Kidney (tissue), 14 donors: ENCODE data around the gene CSNK1G3. TPM values are rescaled to one million over a fixed set of nuclear protein-coding genes. Genes with fewer than 3 reads are reported as not detected.

Experiments
- DNase-seq, 5 donors: peaks; one replicate each; pipeline ENCODE4 v3.0.0-alpha.2; 2013 to 2020
- FAIRE-seq: peaks from 2 replicates; lab custom pipeline; 2012; peaks lifted over from hg19 to GRCh38; lab: Jason Lieb, UNC
- H3K27ac ChIP-seq, 2 donors: one replicate each; pipeline ENCODE4 v1.7.0; 2013; ENCODE audit warnings: low read depth in 2 of 2, low read length in 2 of 2, inconsistent platforms in 1 of 2
- H3K27me3 ChIP-seq: one replicate; pipeline ENCODE4 v1.7.1; 2013; ENCODE audit warnings: low read length, inconsistent platforms; ENCODE audit not compliant: control insufficient read depth, insufficient read depth
- H3K36me3 ChIP-seq, 3 donors: one replicate each; pipeline versions ENCODE4 v1.7.0 to v1.7.1; 2013; ENCODE audit warnings: low read length in 3 of 3, control low read depth in 1 of 3, inconsistent platforms in 1 of 3; ENCODE audit not compliant: insufficient read depth in 3 of 3, control insufficient read depth in 2 of 3
- H3K4me1 ChIP-seq, 3 donors: one replicate each; pipeline versions ENCODE4 v1.7.0 to v1.7.1; 2013; ENCODE audit warnings: low read length in 3 of 3, inconsistent platforms in 1 of 3, low read depth in 1 of 3; ENCODE audit not compliant: control insufficient read depth in 2 of 3, insufficient read depth in 2 of 3
- H3K4me3 ChIP-seq, 3 donors: one replicate each; pipeline versions ENCODE4 v1.7.0 to v1.8.1; 2013; ENCODE audit warnings: low read length in 3 of 3, control low read depth in 1 of 3, inconsistent platforms in 1 of 3
- H3K9ac ChIP-seq, 3 donors: one replicate each; pipeline versions ENCODE4 v1.7.0 to v1.7.1; 2013; ENCODE audit warnings: low read length in 3 of 3, control low read depth in 1 of 3, inconsistent platforms in 1 of 3
- H3K9me3 ChIP-seq, 3 donors: one replicate each; pipeline versions ENCODE4 v1.7.0 to v1.7.1; 2013; ENCODE audit warnings: low read length in 3 of 3, control low read depth in 1 of 3, inconsistent platforms in 1 of 3; ENCODE audit not compliant: control insufficient read depth in 2 of 3, insufficient read depth in 1 of 3
- CTCF ChIP-seq: IDR thresholded peaks from 3 replicates; pipeline ENCODE4 v1.5.1; 2012; ENCODE audit warnings: mild to moderate bottlenecking, moderate library complexity, borderline replicate concordance; ENCODE audit not compliant: insufficient read depth; ENCODE audit errors: extremely low read depth
- intact Hi-C: fragments of 100-400 bp; cut with DNase I; formaldehyde crosslinking; loops from one replicate; pipeline ENCODE4 v1.11.1; 2022
- polyA plus RNA-seq: library from polyadenylated mRNA; stranded (reverse); fragments of 350-450 nt; fragmentation: Illumina TruSeq; extraction: RNeasy Lipid Tissue Mini Kit (QIAGEN cat#74804); gene quantifications from one replicate; pipeline ENCODE4 v1.2.3, GENCODE V29; 2014; ENCODE audit warnings: low read depth, low replicate concordance; ENCODE audit not compliant: insufficient read depth
- total RNA-seq: library from RNA; stranded (reverse); fragmentation: NEBNext Ultra II Directional; extraction: Animal tissue kit (Norgen Biotek cat#: 25700); gene quantifications from one replicate; pipeline ENCODE4 v1.2.1, GENCODE V29; 2021
- donor health status: control.
- donor health status: control.
- donor health status: control.
- donor health status: control.
- donor health status: control.
- donor health status: DM: yes; HTN: yes; CAD: no.
- donor health status: Normal renal cell carcinoma (clear cell type).

Gene CSNK1G3
- total and polyA plus RNA-seq, 2 donors from 2014 or later, result 8.1 to 39.1 TPM

GRCh38 chr5:123514615-123515355 is 2.8 kb downstream of the CSNK1G3 start:
- no peaks in the 10 kb centered on the region for H3K9me3 ChIP-seq
- intact Hi-C loops, result no loop called here
- H3K4me1 ChIP-seq, result peaks cover 0 to 7% (median 2%) of the 10 kb centered on the region in 3 donors
- H3K4me3 ChIP-seq, result no peak overlapping the region
- no peaks in the 10 kb centered on the region for H3K36me3 ChIP-seq
- H3K27me3 ChIP-seq, result no peaks in the 10 kb centered on the region
- no peak for TF ChIP-seq CTCF
- no peak overlapping the region for H3K9ac ChIP-seq
- DNase-seq (no peak), FAIRE-seq (no peak)
- no peak overlapping the region for H3K27ac ChIP-seq

GRCh38 chr5:123515904-123516303 is 3.9 kb downstream of the CSNK1G3 start:
- FAIRE-seq, result no peak

GRCh38 chr5:123517476-123517875 is 5.5 kb downstream of the CSNK1G3 start:
- intact Hi-C loops, result no loop called here
- no peak overlapping the region for H3K4me3 ChIP-seq
- peaks cover 0 to 10% (median 2%) of the 10 kb centered on the region in 3 donors for H3K4me1 ChIP-seq
- H3K9me3 ChIP-seq, result no peaks in the 10 kb centered on the region
- DNase-seq, result no peak
- TF ChIP-seq CTCF, result no peak
- H3K36me3 ChIP-seq, result no peaks in the 10 kb centered on the region
- H3K27ac ChIP-seq, result no peak overlapping the region
- H3K27me3 ChIP-seq, result no peaks in the 10 kb centered on the region
- FAIRE-seq, result no peak
- no peak overlapping the region for H3K9ac ChIP-seq

More at GRCh38 chr5:123515904-123516303, 3.9 kb downstream of the CSNK1G3 start:
- intact Hi-C loops, result no loop called here
- TF ChIP-seq CTCF, result no peak
- Histone ChIP-seq H3K4me1 (peaks cover 0 to 10% (median 2%) of the 10 kb centered on the region in 3 donors), H3K9ac (no peak overlapping the region), H3K27ac (no peak overlapping the region), H3K36me3 (no peaks in the 10 kb centered on the region), H3K4me3 (no peak overlapping the region), H3K9me3 (no peaks in the 10 kb centered on the region), H3K27me3 (no peaks in the 10 kb centered on the region)
- DNase-seq, result no peak

GRCh38 chr5:123518111-123518510 is 6.1 kb downstream of the CSNK1G3 start:
- H3K4me1 ChIP-seq, result peaks cover 0 to 10% (median 2%) of the 10 kb centered on the region in 3 donors
- H3K4me3 ChIP-seq, result no peak overlapping the region
- H3K9me3 ChIP-seq, result no peaks in the 10 kb centered on the region
- intact Hi-C loops, result no loop called here
- no peak overlapping the region for H3K27ac ChIP-seq
- FAIRE-seq, result no peak
- H3K9ac ChIP-seq, result no peak overlapping the region
- H3K27me3 ChIP-seq, result no peaks in the 10 kb centered on the region
- no peak for TF ChIP-seq CTCF
- no peaks in the 10 kb centered on the region for H3K36me3 ChIP-seq
- no peak for DNase-seq
